Loucy (cell line): ENCODE results near the gene TCEAL1.

Source experiments
- H2AFZ ChIP-seq: fragments of 200-600 bp; sonication (generic); 2 replicates; pipeline ENCODE4 v1.6.0; 2016; ENCODE audit warnings: antibody characterized with exemption, mild to moderate bottlenecking, low read length, moderate library complexity
- H3F3A ChIP-seq: fragments of 200-600 bp; 2 replicates; pipeline ENCODE4 v1.6.0; 2016; ENCODE audit warnings: antibody characterized with exemption, low read depth, mild to moderate bottlenecking
- H3K27me3 ChIP-seq: fragments of 200-600 bp; sonication (generic); 2 replicates; pipeline ENCODE4 v1.6.1; 2014; ENCODE audit warnings: low read length, mild to moderate bottlenecking; ENCODE audit not compliant: insufficient read depth, poor library complexity, severe bottlenecking
- H3K36me3 ChIP-seq: fragments of 200-600 bp; sonication (generic); 2 replicates; pipeline ENCODE4 v1.6.1; 2016; ENCODE audit warnings: low read length; ENCODE audit not compliant: insufficient read depth
- H3K4me1 ChIP-seq: fragments of 200-600 bp; sonication (generic); 2 replicates; pipeline ENCODE4 v1.5.1; 2014; ENCODE audit warnings: low read length, mild to moderate bottlenecking; ENCODE audit not compliant: insufficient read depth, poor library complexity, severe bottlenecking
- H3K4me2 ChIP-seq: fragments of 200-600 bp; sonication (generic); 2 replicates; pipeline ENCODE4 v1.6.0; 2014; ENCODE audit warnings: antibody characterized with exemption, low read length, low read depth, mild to moderate bottlenecking; ENCODE audit not compliant: poor library complexity, severe bottlenecking
- H3K4me3 ChIP-seq: fragments of 200-600 bp; sonication (generic); 2 replicates; pipeline ENCODE4 v1.5.1; 2014; ENCODE audit warnings: low read length, mild to moderate bottlenecking, mixed read lengths; ENCODE audit not compliant: poor library complexity, severe bottlenecking
- H3K79me2 ChIP-seq: fragments of 200-600 bp; sonication (generic); 2 replicates; pipeline ENCODE4 v1.6.1; 2014; ENCODE audit warnings: low read length; ENCODE audit not compliant: insufficient read depth
- H3K9ac ChIP-seq: fragments of 200-600 bp; sonication (generic); 2 replicates; pipeline ENCODE4 v1.6.0; 2014; ENCODE audit warnings: mild to moderate bottlenecking, low read depth, low read length, moderate library complexity; ENCODE audit not compliant: poor library complexity, severe bottlenecking
- H3K9me2 ChIP-seq: fragments of 200-600 bp; sonication (generic); replicated peaks from 2 replicates; pipeline ENCODE4 v1.6.1; 2016; ENCODE audit warnings: low read depth, low read length, mixed read lengths
- H3K9me3 ChIP-seq: fragments of 200-600 bp; sonication (generic); 2 replicates; pipeline ENCODE4 v1.6.1; 2014; ENCODE audit warnings: mild to moderate bottlenecking, antibody characterized with exemption, low read length, low read depth; ENCODE audit not compliant: insufficient read depth
- H4K20me1 ChIP-seq: fragments of 200-600 bp; sonication (generic); 2 replicates; pipeline ENCODE4 v1.6.0; 2014; ENCODE audit warnings: antibody characterized with exemption, low read length, mild to moderate bottlenecking; ENCODE audit not compliant: insufficient read depth, poor library complexity, severe bottlenecking
- EZH2phosphoT487 ChIP-seq: fragments of 200-600 bp; IDR thresholded peaks from 2 replicates; pipeline ENCODE4 v1.6.1; 2018; ENCODE audit warnings: antibody characterized with exemption, mild to moderate bottlenecking, moderate library complexity, borderline replicate concordance
- TF ChIP-seq, protein P1 (sequence below): fragments of 200-600 bp; sonication (generic); conservative IDR thresholded peaks from 2 replicates; pipeline ENCODE4 v1.5.1; 2014; ENCODE audit warnings: mild to moderate bottlenecking, antibody characterized with exemption, low read length

The TCEAL1 gene

GRCh38 chrX:103628386-103629317 lies at the start of gene TCEAL1:
Gene TCEAL1, plus strand, starts transcription at chrX:103628975. Its CDS starts 942 bp downstream, at chrX:103629917.
- Histone ChIP-seq H3K4me3 (peak within 1 kb of the TSS; percentile 95), H3F3A (no peaks in the 10 kb centered on the region), H4K20me1 (no peaks in the 10 kb centered on the region), H3K27me3 (no peaks in the 10 kb centered on the region), H3K4me2 (peak within 1 kb of the TSS; percentile 89), H3K9me3 (no peaks in the 10 kb centered on the region), H3K79me2 (peaks cover 3% of the 10 kb centered on the region; the same call in 1 of the 2 replicates), H3K4me1 (peaks cover 4% of the 10 kb centered on the region), H3K36me3 (no peaks in the 10 kb centered on the region), H2AFZ (peak within 1 kb of the TSS; percentile 94), H3K9me2 (no peaks in the 10 kb centered on the region), H3K9ac (peak within 1 kb of the TSS; percentile 92)
- TF ChIP-seq, protein P1, sequence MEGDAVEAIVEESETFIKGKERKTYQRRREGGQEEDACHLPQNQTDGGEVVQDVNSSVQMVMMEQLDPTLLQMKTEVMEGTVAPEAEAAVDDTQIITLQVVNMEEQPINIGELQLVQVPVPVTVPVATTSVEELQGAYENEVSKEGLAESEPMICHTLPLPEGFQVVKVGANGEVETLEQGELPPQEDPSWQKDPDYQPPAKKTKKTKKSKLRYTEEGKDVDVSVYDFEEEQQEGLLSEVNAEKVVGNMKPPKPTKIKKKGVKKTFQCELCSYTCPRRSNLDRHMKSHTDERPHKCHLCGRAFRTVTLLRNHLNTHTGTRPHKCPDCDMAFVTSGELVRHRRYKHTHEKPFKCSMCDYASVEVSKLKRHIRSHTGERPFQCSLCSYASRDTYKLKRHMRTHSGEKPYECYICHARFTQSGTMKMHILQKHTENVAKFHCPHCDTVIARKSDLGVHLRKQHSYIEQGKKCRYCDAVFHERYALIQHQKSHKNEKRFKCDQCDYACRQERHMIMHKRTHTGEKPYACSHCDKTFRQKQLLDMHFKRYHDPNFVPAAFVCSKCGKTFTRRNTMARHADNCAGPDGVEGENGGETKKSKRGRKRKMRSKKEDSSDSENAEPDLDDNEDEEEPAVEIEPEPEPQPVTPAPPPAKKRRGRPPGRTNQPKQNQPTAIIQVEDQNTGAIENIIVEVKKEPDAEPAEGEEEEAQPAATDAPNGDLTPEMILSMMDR = no peak

DNA sequence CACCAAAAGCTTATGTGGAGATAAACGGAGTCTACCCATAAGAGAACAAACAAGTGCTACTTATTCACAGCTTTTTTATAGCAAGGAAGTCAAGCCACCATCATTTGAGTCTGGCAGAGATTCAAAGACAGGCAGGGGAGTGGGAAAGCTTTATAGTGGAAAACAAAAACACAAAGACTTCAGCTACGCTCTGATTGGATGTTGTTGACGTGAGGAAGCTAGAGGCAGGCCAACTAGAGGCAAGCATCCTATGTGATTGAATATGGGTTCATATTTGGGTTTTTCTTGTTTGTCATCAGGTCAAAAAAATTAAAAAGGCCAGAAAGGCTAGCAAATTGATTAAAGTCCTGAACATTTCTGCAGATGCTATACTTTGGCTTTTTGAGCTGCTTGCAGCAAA lies 44.2 kb upstream of the TCEAL1 start:
- Histone ChIP-seq H3F3A (no peaks in the 10 kb centered on the region), H4K20me1 (no peaks in the 10 kb centered on the region), H3K79me2 (no peaks in the 10 kb centered on the region; the same call in 1 of the 2 replicates), H3K4me2 (peak overlapping the region; percentile 79), H3K4me3 (peak overlapping the region; percentile 91), H2AFZ (no peak overlapping the region), H3K4me1 (peaks cover 12% of the 10 kb centered on the region), H3K27me3 (no peaks in the 10 kb centered on the region), H3K36me3 (no peaks in the 10 kb centered on the region), H3K9ac (peak overlapping the region; percentile 78), H3K9me3 (no peaks in the 10 kb centered on the region), H3K9me2 (no peaks in the 10 kb centered on the region)
- TF ChIP-seq EZH2phosphoT487 = no peak
- TF ChIP-seq, protein P1 = no peak

DNA sequence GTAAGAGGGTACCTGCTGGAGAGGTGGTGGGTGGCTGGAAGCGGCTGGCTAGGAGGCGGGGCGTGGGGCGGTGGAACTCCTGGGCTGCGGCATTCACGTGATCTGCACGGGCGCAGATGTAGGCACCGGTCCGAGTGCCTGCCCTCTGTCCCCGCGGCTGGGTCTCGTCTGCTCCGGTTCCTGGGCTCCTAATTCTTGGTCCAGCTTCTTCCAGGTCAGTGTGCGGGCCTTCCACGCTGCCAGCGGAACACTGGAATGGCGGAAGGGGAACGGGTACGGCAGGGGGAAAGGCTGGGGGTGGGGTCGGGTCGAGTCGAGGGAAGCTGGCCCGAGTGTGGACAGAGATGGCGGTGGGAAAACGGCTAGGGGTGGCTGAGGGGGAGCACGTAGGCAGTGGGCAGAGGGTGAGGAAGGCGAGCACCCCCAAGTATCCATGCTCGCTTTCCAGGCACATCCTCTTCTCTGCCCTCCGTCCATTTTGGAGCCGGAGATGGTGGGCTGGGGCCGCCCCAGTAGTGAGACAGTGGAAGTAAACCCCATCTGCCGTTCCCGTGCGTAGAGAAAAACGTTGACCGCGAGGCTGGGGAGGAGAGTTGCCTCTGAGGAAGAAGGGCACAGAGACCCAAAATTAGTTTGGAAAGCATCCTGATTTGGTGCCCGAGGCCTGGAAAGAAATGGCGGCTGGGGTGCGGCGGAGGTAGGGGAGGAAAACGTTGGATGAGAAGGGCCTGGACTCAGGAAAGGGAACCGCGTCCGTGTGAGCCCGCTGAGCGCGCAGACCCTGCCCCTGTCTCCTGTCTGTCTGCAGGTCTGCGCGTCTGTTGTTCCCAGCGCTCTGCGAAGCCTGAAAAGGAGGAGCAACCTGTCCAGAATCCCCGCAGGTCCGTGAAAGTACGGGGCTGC lies 43.1 kb upstream of the TCEAL1 start, which contains the start of gene TCEAL4:
Gene TCEAL4 (plus strand): TSS at position 105 of the 903 bp plus-strand sequence. CDS start 1,161 bp downstream, outside the sequence.
- no peaks in the 10 kb centered on the region; the same call in 1 of the 2 replicates for H3K79me2 ChIP-seq
- H3K4me2 ChIP-seq = peak within 1 kb of the TSS; percentile 80
- H4K20me1 ChIP-seq = no peaks in the 10 kb centered on the region
- TF ChIP-seq EZH2phosphoT487 = no peak
- TF ChIP-seq, protein P1 = no peak
- peaks cover 12% of the 10 kb centered on the region for H3K4me1 ChIP-seq
- no peaks in the 10 kb centered on the region for H3F3A ChIP-seq
- no peaks in the 10 kb centered on the region for H3K9me3 ChIP-seq
- H3K9ac ChIP-seq = peak within 1 kb of the TSS; percentile 78
- no peaks in the 10 kb centered on the region for H3K36me3 ChIP-seq
- no peaks in the 10 kb centered on the region for H3K27me3 ChIP-seq
- peak within 1 kb of the TSS; percentile 91 for H3K4me3 ChIP-seq
- no peaks in the 10 kb centered on the region for H3K9me2 ChIP-seq
- H2AFZ ChIP-seq = peak within 1 kb of the TSS; percentile 80
